ENCODE data around the gene ZMPSTE24. TPM values are rescaled to one million over a fixed set of nuclear protein-coding genes. Genes with fewer than 3 reads are reported as not detected.

ZMPSTE24 gene
- total RNA-seq, 1 donor = 110 TPM

DNA sequence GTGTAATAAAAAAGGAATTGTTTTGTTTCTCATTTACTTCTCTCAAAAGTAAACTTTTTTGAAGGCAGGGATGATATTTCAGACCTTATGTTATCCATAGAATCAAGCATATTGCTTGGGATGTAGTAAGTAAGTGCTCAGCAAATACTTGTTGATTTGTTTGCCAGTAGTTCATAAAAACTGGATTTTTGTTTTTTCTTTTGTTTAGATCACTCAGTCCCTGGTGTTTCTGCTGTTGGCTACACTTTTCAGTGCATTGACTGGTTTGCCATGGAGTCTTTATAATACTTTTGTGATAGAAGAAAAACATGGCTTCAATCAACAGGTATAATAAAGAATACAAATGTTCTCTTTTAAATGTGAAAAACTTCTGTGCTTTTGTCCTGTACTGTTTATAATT is 10.2 kb downstream of the ZMPSTE24 start:
- no peak overlapping the region for H3K4me3 ChIP-seq (ENCODE audit: low read depth, low read length)
- DNase-seq (ENCODE audit: low read depth) = no peak
- TF ChIP-seq, protein P1, sequence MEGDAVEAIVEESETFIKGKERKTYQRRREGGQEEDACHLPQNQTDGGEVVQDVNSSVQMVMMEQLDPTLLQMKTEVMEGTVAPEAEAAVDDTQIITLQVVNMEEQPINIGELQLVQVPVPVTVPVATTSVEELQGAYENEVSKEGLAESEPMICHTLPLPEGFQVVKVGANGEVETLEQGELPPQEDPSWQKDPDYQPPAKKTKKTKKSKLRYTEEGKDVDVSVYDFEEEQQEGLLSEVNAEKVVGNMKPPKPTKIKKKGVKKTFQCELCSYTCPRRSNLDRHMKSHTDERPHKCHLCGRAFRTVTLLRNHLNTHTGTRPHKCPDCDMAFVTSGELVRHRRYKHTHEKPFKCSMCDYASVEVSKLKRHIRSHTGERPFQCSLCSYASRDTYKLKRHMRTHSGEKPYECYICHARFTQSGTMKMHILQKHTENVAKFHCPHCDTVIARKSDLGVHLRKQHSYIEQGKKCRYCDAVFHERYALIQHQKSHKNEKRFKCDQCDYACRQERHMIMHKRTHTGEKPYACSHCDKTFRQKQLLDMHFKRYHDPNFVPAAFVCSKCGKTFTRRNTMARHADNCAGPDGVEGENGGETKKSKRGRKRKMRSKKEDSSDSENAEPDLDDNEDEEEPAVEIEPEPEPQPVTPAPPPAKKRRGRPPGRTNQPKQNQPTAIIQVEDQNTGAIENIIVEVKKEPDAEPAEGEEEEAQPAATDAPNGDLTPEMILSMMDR (IDR thresholded peaks at IDR 0.05; ENCODE audit: insufficient read depth, low read depth, low read length) = no peak

GRCh38 chr1:40270152-40270834 is 12.3 kb downstream of the ZMPSTE24 start:
- peak; percentile 54 for DNase-seq (ENCODE audit: low read depth)
- no peak overlapping the region for H3K4me3 ChIP-seq (ENCODE audit: low read depth, low read length)
- TF ChIP-seq, protein P1 (IDR thresholded peaks at IDR 0.05; ENCODE audit: insufficient read depth, low read depth, low read length) = no peak

DNA sequence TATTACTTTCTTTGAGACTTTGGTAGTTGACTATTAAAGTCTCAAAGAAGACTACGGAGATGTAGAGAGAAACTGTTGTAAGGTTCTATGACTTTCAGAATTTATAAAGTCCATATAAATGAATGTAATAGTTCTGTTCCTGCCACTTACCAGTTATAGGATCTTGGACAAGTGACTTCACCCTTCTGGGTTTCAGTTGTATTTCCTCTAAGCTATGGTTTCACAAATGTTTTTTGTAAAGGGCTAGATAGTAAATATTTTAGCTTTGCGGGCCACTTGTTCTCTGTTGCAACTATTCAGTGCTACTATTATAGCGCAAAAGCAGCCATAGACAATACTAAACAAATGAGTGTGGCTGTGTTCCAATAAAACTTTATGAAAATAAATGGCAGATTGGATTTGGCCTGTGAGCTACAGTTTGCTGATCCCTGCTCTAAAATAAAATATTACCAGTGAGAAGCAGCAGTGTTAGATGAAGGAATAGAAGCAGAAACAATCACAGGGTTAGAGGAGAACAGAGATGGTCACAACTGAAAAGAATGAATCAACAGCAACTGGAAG is 14.7 kb downstream of the ZMPSTE24 start:
- DNase-seq (ENCODE audit: low read depth) = no peak
- TF ChIP-seq, protein P1 (IDR thresholded peaks at IDR 0.05; ENCODE audit: insufficient read depth, low read depth, low read length) = no peak
- H3K4me3 ChIP-seq (ENCODE audit: low read depth, low read length) = no peak overlapping the region

DNA sequence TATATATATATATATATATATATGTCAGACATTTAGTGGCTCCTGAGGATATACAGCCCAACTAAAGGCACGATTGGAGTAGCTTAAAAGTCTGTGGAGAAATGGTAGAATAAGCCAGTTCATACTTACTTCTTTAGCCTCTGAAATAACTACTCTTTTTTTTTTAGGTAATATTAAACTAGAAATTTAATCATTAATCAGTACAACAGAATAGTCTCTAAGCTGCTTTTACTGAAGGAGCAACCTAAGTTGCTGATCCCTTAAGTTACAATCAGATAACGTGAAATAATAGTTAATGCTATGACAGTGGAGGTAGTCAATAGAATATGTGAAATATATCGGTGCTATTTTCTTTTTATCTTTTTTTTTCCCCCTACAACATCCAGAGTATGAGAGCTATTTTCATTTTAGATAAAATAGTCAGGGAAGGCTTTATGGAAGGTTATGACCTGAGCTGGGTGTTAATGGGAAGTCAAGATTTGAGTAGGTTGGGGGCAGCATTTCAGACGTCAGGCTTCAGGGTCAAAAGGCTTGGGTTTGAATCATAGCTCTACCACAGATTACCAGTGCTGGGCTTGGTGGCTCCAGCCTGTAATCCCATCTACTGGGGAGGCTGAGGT is 15.6 kb downstream of the ZMPSTE24 start:
- no peak overlapping the region for H3K4me3 ChIP-seq (ENCODE audit: low read depth, low read length)
- TF ChIP-seq, protein P1 (IDR thresholded peaks at IDR 0.05; ENCODE audit: insufficient read depth, low read depth, low read length) = no peak
- DNase-seq (ENCODE audit: low read depth) = peak; percentile 5

GRCh38 chr1:40274331-40274730 is 16.3 kb downstream of the ZMPSTE24 start:
- TF ChIP-seq, protein P1 (IDR thresholded peaks at IDR 0.05; ENCODE audit: insufficient read depth, low read depth, low read length) = no peak
- no peak for DNase-seq (ENCODE audit: low read depth)
- no peak overlapping the region for H3K4me3 ChIP-seq (ENCODE audit: low read depth, low read length)

DNA sequence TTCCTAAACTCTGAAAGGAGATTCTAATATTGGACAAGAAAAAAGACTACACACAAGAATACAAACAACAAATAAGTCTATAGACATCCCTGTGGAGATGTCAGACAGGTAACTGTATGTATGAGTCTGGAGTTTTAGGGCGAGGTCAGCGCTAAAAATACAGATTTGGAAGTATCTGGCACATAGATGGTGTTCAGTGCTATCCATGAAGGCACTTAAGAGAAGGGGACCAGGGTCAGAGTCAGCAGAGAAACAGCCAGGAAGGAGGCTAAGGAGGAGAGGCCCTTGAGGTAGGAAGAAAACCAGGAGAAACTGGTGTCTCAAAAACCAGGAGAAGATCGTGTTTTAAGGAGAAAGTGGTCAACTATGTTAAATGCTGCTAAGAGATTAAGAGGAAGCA is 18.1 kb downstream of the ZMPSTE24 start:
- DNase-seq (ENCODE audit: low read depth) = no peak
- TF ChIP-seq, protein P1 (IDR thresholded peaks at IDR 0.05; ENCODE audit: insufficient read depth, low read depth, low read length) = no peak
- no peak overlapping the region for H3K4me3 ChIP-seq (ENCODE audit: low read depth, low read length)
